Gastrocnemius medialis (tissue), 4 donors: ENCODE data around the gene C5AR2.

Experiments
- CTCF ChIP-seq, 5 experiments: fragments of 450-650 bp in 3 of 5; fragments of 200-600 bp in 2 of 5; sonication (generic) in 2 of 5; IDR thresholded peaks in 4 of 5; conservative IDR thresholded peaks in 1 of 5; 1 replicate in 4 of 5; 2 replicates in 1 of 5; pipeline ENCODE4 v1.5.1; 2016 to 2019; ENCODE audit warnings: antibody characterized with exemption in 5 of 5, mild to moderate bottlenecking in 3 of 5, moderate library complexity in 3 of 5
- POLR2A ChIP-seq, 2 donors: fragments of 450-650 bp; IDR thresholded peaks; one replicate each; pipeline ENCODE4 v1.6.1; 2017; ENCODE audit warnings: antibody characterized with exemption in 2 of 2, mild to moderate bottlenecking in 2 of 2, moderate library complexity in 2 of 2

- TF ChIP-seq CTCF (IDR thresholded peaks at IDR 0.05 in 4 of 5, conservative IDR thresholded peaks at IDR 0.05 in 1 of 5) (no peak), POLR2A (IDR thresholded peaks at IDR 0.05) (no peak)
These were observed 11.3 kb downstream of the C5AR2 start for GRCh38 chr19:47343194-47343802.
